NAMALWA (cell line): ENCODE data around the gene PCDHGB3.

ENCODE experiments used
- DNase-seq: peaks from one replicate; pipeline ENCODE4 v3.0.0-alpha.2; 2015; ENCODE audit warnings: low spot score

The PCDHGB3 gene

DNA sequence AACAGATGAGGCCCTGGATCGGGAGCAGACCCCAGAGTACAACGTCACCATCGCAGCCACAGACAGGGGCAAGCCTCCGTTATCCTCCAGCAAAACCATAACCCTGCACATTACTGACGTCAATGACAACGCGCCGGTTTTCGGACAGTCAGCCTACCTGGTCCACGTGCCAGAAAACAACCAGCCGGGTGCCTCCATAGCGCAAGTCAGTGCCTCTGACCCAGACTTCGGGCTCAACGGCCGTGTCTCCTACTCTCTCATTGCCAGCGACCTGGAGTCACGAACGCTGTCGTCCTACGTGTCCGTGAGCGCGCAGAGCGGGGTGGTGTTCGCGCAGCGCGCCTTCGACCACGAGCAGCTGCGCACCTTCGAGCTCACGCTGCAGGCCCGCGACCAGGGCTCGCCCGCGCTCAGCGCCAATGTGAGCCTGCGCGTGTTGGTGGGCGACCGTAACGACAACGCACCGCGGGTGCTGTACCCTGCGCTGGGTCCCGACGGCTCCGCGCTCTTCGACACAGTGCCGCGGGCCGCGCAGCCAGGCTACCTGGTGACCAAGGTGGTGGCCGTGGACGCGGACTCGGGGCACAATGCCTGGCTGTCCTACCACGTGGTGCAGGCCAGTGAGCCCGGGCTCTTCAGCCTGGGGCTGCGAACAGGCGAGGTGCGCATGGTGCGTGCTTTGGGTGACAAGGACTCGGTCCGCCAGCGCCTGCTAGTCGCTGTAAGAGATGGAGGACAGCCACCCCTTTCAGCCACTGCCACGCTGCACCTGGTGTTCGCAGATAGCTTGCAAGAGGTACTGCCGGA is 49.2 kb downstream of the PCDHGB3 start:
- no peak for DNase-seq

DNA sequence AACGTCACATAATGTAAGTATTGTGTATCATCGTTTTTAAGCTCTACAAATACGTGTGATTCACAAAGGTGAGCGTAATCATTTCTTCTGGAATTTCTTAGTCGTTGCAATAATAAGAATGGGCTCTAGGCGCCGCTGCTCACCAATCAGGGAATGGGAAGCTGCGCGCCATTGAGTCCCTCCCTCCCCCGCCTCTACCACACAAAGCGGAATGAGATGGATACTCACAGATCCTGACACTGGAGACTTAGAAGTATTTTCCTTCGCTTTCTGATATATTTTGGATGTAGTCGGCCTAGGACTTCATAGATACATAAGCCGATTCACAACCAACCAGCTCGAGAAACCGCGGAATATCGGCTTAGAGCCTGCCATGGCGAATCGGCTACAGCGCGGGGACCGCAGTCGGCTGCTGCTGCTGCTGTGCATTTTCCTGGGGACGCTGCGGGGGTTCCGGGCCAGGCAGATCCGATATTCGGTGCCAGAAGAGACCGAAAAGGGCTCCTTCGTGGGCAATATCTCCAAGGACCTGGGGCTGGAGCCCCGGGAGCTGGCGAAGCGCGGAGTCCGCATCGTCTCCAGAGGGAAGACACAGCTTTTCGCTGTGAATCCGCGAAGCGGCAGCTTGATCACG is 50.9 kb downstream of the PCDHGB3 start, which contains the start of gene PCDHGA11:
Gene PCDHGA11, plus strand, starts transcription at position 197 of the 634 bp plus-strand sequence. Its CDS starts 177 bp downstream, at position 374.
- peak; percentile 50 for DNase-seq

DNA sequence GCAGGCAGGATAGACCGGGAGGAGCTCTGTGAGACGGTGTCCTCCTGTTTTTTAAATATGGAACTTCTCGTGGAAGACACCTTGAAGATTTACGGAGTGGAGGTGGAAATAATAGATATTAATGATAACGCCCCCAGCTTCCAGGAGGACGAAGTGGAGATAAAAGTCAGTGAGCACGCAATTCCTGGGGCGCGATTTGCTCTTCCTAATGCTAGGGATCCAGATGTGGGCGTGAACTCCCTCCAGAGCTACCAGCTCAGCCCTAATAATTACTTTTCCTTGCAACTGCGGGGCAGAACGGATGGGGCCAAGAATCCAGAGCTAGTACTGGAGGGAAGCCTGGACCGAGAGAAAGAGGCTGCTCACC is 51.4 kb downstream of the PCDHGB3 start:
- no peak for DNase-seq
